ENCODE results near the gene HERC2.
"Not testable (repeated sequence)": the region's sequence is repeated elsewhere in the genome, so short reads cannot be mapped to it uniquely, and the experiment has no call there.

Gene HERC2

DNA sequence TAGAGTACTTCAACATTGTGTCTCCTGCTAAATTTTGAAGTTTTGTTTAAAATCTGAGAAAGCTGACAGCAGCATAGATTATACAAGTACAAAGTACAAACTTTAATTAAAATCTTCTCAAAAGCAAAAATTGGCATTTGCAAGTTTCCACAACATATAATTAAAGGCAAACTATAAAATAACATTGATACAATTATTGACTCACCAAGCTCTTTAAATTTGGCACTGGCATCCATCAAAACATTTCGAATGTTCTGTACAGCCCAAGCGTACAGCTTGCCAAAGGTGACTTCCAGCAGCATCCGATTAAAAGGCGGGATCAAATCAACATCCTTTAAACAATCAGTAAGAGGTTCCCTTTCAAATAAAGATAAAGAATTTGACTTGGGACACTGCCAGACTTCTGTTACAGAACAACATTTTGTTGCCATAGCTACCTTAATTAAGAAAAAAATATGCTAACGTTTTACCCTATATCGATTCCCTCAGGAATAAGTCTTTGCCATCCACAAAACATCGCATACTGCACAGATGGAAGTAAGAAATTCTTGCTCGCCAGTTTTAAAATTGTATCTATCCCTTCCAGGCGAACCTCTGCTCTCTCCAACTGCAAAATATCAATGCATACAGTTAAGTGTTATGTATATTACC lies 92.9 kb downstream of the HERC2 start:
- FAIRE-seq; DNase-seq (ENCODE audit: low spot score): not testable (repeated sequence)

DNA sequence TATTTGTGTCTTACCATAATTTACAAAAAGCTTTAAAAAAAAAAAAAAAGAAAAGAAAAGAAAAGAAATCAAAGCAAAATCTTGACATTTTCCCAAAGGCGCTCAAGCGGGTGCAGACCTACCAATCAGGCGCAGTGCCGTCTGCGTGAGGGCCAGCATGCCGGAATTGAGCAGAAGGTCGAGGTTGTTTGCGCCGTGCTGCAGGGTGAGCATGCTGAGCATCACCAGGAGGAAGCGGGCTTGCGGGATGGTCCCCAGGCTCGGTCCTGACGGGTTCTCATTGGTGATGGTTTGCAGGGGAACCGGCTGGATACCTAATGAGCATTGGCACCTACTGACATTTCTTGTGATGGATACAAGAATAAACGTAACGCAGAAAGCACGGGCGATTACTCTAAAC lies 93.9 kb downstream of the HERC2 start:
- FAIRE-seq (no peak), DNase-seq (ENCODE audit: low spot score) (no peak)

DNA sequence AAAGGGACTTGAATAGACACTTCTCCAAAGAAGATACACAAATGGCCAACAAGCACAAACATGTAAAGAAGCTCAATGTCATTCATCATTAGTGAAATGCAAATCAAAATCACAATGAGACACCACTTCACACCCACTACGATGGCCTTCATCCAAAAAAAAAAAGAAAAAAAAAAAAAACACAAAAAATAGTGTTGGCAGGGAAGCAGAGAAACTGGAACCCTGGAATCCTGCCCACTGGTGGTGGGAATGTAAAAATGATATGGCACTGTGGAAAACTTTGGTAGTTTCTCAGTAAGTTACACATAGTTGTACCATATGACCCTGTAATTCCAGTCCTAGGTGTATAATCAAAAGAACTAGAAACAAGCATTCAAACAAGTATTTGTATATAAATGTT lies 94.7 kb downstream of the HERC2 start:
- DNase-seq (ENCODE audit: low spot score); FAIRE-seq: not testable (repeated sequence)

DNA sequence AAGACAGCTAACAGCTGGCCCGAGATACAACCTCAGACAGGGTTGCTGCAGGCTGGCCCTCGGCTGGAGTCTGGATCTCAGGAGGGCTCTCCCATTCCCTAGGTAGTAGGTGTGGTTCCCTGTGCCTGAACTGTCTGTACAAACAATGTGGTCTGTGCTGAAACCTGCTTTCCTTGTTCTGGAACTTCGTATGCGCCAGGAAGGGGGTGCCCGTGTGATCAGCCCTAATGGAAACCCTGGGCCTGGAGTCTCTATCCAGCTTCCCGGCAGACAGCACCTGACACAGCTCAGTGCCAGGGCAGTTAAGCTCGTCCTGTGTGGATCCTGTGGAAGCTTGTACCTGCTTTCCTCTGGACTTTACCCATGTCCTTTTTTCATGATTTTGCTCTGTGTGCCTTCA lies 99.4 kb downstream of the HERC2 start:
- FAIRE-seq; DNase-seq (ENCODE audit: low spot score): not testable (repeated sequence)

DNA sequence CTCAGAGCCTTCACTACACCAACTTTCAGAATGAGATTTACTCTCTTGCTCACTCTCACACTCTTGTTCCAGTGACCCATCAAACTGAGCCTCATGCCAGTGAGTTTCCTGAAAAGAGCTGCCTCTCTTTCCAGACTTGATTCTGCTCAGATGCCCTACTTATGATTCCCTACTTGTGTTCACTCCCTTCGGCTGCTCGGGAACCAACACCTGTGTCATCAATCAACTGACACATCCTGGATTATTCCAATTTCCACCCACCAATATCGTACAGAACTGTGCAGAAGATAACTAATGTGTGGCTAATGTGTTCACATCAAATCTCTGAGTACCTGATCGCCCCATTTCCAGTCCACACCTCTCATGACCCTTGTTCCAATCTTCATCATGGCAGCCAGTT lies 100.3 kb downstream of the HERC2 start:
- FAIRE-seq; DNase-seq (ENCODE audit: low spot score): not testable (repeated sequence)

DNA sequence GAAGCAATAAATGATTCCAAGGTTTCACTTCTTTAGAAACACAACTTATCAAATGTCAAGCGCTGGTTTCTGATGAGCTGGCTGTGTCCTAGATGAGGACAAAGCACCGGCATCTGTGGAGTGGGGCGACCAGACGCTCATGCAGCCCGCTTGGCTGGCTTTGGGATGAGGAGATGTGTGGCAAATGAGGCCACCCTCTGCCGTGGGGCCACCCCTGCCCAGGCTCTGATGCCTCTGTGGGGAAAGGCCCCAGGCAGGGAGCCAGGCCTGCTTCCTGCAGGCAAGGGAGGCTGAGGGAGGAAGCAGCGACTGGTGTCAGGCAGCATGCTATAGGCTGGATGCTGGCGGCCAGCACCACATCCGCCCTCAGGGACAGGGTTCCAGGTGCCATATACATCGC lies 102.9 kb downstream of the HERC2 start:
- FAIRE-seq, result no peak
- no peak for DNase-seq (ENCODE audit: low spot score)

DNA sequence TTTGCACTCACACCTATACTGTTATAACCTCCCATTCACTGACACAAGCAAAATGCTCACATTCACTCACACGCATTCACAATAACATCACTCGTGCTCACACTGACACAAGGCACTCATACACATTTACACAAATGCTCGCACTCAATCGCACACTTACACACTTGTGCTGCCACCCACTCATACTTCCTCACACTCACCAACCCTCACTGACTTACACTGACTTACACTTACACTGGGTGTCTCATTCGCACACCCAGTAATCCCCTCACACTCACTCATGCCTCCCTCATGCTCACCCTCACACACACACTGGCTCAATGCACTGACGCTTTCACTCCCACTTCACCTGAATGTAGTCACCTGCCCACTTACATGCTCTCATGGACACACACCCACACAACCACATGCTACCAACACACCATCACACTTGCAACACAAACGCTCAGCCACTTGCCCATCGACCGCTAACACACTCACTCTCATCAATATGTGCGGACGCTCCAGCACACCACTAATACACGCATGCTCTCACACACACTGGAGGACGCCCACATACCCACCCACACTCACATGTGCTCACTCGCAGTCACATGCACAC lies 104.9 kb downstream of the HERC2 start:
- not testable (repeated sequence) for DNase-seq (ENCODE audit: low spot score); FAIRE-seq

DNA sequence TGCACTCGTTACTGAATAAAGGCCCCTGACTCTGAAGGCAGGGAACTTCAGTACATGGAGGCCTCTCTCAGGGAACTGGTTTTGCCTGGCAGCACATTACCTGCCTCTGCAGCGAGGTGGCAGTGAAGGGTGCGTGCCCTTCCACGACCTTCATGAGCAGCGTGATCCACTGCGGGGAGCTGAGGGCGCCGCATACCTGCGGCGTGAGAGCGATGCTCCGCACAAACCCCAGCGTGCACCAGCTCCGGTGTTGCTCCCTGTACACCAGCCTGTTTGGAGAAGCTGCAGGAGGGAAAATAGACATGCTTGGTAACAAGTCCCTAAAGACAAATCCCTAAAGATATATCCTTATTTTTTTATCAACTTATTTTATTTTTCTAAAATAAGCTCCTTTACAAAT lies 106.5 kb downstream of the HERC2 start:
- not testable (repeated sequence) for FAIRE-seq

DNA sequence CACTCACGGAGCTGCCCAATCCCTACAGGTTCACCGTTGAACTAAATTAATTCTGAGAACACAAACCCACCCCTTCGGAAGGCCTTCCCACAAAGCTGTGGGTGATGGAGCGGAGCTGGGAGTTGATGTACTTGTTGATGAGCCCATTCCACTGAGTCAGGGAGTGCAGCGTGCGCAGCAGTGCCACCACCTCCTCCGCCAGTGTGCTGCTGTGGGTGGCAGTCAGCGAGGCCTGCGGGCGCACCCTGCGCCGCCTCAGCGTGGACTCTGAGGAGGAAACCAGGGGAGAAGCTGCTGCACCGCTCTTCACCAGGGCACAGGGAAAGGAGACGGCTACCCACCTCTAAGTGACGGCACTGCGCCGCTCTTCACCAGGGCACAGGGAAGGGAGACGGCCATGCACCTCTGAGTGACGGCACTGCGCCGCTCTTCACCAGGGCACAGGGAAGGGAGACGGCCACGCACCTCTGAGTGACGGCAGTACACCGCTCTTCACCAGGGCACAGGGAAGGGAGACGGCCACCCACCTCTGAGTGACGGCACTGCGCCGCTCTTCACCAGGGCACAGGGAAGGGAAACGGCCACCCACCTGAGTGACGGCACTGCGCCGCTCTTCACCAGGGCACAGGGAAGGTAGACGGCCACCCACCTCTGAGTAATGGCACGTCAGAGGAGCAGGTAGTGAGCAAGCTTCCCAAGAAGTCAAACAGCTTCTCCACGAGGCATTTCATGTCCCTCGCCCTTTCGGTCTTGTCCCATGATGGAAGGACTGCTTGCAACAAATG lies 107.8 kb downstream of the HERC2 start:
- FAIRE-seq; DNase-seq (ENCODE audit: low spot score): not testable (repeated sequence)

More for the DNA sequence above, 106.5 kb downstream of the HERC2 start:
- DNase-seq (ENCODE audit: low spot score), result not testable (repeated sequence)

DNA sequence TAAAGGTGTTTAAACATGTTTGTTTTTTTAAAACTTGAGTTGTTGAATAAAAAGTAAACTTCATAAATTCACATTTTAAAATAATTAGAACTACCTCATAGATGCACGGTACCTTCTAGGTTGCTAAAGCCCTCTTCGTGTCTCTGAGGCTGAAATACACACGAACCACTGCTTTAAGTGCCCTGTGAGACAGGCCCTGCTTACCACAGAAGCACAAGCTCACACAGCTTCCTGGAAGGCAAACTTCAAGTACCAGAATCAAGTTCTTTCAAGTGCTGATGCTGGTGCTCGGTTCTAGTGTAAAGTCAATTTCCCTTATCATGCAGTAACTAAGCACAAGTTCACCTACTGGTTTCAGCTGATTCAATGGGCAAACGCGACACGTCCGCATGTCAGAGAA lies 108.6 kb downstream of the HERC2 start:
- not testable (repeated sequence) for FAIRE-seq; DNase-seq (ENCODE audit: low spot score)

DNA sequence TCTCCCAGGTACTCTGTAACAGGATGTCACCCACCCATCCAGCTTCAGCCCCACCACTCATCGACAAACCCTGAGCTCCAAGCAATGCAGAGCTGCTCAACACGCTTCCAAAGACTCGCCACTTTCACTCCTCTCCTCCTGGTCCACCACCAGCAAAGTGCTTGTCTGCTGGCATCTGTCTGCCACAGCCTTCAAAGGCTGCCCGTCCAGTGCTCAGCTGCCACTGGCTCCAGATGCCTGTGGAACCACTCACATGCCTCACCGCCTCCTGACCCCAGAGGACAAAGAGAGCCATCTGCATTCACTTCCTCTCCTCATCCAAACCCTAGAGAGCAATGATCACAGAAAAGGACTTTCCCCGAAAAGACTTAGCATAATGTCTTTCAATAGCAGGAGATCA lies 113.4 kb downstream of the HERC2 start:
- FAIRE-seq, result no peak
- DNase-seq (ENCODE audit: low spot score), result no peak

DNA sequence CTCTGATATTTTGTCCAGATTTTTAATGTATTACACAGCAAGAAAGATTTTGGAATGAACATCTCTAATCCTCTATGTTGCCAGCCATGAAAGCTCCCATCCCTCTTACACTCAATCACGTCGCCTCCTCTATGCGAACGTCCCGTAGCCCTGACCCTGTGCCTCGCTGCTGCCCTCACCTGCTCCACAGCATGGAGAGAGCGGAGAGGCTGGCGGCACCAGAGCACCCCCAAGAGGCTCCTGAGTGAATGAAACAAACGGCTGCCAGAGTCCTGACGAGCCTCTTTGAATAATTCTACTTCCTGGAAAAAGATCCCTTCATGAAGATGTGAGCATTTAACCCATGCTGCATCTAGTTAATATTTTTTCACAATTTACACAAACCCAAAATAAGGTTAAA lies 116.3 kb downstream of the HERC2 start:
- not testable (repeated sequence) for DNase-seq (ENCODE audit: low spot score); FAIRE-seq

DNA sequence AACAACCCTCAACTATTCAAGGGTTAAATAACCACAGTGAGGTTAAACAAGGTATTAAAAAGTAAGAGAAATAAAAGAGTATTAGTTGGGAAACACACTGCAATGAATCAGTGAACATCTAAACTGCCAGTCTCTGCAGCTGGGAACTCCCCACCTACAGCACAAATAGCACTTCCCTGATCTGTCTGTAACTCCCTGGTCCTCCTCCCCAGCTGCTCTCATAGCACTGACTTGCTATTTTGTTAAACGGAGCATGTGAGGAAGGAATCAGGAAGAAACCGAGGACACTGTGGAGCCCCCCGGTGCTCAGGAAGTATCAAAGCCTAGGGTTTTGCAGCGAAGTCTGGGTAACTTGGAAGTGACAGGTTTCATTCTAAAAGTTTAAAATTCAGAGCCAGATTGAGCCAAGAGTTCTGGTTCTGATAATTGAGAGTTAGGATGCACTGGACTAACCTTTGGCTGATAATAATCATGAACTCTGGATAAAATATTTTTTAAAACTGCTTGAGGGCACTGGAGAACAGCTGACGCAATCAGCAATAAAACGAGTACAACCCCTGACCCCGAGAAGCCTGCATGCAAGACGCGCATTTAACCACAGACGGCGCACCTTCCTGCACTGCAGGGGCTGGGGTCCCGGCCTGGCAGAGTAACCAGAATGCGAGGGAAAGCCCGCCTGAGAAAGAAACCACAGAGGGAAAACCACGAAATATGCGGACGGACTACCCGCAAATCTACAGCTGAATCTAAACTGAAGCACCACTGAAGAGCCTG lies 118.7 kb downstream of the HERC2 start:
- not testable (repeated sequence) for FAIRE-seq; DNase-seq (ENCODE audit: low spot score)

DNA sequence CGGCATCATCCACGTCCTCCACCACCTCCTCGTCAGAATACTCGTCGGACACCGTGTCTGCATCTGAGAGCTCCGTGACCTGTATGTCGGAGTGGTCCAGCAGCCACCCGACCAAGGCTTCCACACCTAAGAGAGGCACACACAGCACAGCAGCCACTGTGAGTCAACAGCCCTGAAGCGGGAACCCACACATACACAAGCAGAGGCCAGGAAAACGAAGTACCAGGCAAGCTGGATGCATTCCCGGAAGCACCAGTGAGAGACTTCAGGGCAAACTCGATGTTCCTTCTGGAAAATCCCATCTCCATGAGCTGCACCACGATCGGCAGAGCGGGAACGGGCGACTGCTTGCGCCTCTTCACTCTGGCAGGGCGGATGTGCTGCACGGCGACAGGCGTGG lies 119.9 kb downstream of the HERC2 start:
- not testable (repeated sequence) for DNase-seq (ENCODE audit: low spot score); FAIRE-seq

DNA sequence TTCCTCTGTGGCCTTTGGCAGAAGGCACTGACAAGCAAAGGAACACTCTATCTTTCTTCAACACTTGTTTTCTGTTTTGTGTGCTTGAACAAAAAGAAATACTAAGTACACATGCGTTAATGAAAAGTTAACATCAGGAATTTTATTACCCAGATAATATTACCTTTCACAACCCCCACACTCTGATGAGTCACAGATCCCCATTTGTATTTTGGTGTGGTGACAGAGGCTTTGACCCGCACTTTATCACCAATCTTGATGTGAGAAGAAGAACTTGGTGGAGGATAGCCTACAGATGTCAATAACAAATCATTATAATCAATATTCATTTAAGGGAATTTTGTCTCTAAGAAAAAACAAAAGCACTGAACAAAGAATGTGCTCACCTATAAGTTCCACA lies 123.8 kb downstream of the HERC2 start:
- not testable (repeated sequence) for DNase-seq (ENCODE audit: low spot score)

DNA sequence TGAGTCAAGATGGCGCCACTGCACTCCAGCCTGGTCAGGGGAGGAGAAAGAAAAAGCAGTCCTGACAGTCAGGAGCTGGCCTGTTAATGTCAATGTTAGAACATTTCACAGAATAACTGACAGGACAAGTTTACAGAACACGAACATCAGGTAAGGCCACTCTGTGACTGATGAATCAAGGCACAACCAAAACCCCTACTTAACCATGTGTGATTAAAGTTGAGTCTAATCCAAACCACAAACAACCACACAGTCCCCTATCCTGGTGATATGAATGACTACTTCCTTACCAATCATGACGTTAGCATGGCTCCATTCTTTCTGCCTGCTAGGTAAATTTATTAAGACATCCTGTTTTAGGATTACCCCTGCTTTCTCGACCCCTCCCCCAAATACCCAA lies 124.3 kb downstream of the HERC2 start:
- peak; percentile 69 for FAIRE-seq
- not testable (repeated sequence) for DNase-seq (ENCODE audit: low spot score)

More for the DNA sequence above, 123.8 kb downstream of the HERC2 start:
- not testable (repeated sequence) for FAIRE-seq

DNA sequence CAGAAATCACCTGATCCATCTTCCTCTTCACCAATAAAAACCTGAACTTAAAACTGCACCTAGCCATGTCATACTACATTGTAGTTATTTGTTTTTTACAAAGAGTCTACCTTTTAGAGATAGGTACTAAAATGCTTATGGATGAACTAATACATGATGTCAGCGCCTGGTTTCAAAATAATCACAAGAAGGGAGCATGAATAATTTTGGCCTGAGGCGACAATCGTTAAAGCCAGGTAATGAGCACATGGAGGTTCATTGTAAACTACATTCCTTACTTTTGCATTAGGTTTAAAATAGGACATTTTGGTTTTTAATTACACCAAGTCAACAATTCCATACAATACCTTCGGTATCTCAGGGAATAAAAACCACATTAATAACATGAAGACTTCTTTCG lies 125.4 kb downstream of the HERC2 start:
- FAIRE-seq; DNase-seq (ENCODE audit: low spot score): not testable (repeated sequence)

DNA sequence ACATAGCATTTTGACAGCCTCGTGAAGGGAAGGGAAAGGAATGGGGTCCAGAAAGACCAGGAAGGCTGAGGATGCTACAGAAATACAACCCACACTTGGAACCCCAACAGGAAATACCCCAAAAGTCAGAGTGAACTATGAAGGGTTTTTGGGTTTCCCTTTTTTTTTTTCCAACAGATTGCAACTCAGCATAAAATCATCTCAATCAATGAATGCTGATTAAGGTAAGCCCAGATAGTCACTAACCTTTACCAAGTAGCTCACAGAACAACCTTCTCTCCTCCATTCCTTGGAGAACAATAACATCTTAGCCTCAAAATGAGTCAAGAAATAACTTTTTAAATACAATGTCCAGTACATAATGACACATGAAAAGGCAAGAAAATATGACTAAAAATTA lies 129.2 kb downstream of the HERC2 start:
- DNase-seq (ENCODE audit: low spot score) (no peak), FAIRE-seq (no peak)

DNA sequence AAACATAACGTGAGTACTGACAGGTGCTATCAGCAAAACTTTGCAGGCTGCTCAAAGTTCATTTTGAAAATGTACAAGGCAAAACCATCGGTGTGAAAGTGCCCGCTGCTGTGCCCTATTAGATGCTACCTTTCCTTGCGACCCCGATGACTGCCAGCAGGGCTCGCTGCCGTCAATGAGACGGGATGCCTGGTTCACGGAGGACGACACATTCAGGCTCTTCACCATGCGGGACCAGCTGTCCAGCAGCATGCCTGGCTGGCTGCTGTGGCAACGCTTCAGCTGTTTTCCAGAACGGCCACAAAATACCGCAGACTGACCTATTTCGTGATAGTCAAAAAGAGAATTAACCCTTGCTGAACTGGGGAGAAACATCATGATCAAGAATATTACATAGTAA lies 130.1 kb downstream of the HERC2 start:
- DNase-seq (ENCODE audit: low spot score), result peak; percentile 80

DNA sequence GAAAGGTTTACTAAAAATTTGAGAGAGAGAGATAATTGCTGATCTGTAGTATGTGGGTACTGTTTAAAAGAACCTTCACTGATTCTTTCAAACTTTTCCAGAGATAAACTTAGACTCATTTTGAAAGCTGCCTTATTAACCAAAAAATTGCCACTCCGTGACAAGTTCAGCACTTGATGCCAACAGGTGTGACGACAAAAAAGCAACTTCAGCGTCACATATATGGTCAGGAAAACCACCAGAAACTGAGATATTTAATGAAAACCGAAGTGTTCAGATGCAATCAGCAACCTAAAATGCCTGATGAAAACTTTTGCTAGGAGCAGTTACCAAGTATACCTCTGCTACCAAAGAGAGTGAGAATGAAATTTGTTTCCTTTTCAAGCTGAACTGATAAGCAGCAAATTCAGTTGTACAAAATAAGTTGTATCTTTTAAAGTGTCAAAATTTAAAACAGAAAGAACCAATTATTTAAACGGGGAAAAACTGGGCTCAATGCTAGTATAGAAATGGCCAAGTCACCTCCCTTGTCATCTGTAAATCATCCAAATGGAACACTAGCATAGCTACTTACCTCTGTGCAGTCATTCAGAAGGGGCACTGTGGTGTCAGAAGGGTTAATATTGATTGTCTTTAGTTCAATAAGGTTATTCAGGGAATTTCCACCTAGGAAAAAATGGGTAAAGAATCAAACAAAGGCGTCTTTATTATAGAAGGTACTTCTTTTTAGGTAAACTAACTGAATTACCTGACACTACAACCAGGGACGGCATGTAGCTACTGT lies 131.4 kb downstream of the HERC2 start:
- DNase-seq (ENCODE audit: low spot score) (no peak), FAIRE-seq (no peak)

More for the DNA sequence above, 130.1 kb downstream of the HERC2 start:
- FAIRE-seq, result peak; percentile 79

All from RCC 7860 (cell line).